Measurements from ENCODE around the gene WRAP53. TPM values are rescaled to one million over a fixed set of nuclear protein-coding genes. Genes with fewer than 3 reads are reported as not detected.

The WRAP53 gene
- total RNA-seq, 4 donors from 2014 or later: 3.7 to 33.0 (median 6.0) TPM

GRCh38 chr17:7707446-7707845 lies 19.2 kb downstream of the WRAP53 start:
- Histone ChIP-seq H3K36me3 (no peaks in the 10 kb centered on the region), H3K9me3 (no peaks in the 10 kb centered on the region), H3K27me3 (peaks cover 65% of the 10 kb centered on the region), H3K4me1 (peaks cover 9 to 20% (median 12%) of the 10 kb centered on the region in 4 donors), H3K27ac (no peak overlapping the region), H3K4me3 (no peak overlapping the region)
- intact Hi-C loops (cut with DNase I; ENCODE audit: low total_unique reads) (no loop called here), in situ Hi-C loops (cut with MboI; ENCODE audit: low pct_ligation_motif_present in 1 of 4, low pct_unique_long_range_greater_than_20kb in 1 of 4, low sequenced_read_pairs in 3 of 4) (no loop called here)
- 78% methylated on average over 9 of the region's 9 CpGs; no CpG with 5 or more reads in 1 of the 2 donors for WGBS, 2 donors (ENCODE audit: low coverage in 1 of 2)
- no peak for DNase-seq
- TF ChIP-seq POLR2AphosphoS5 (IDR thresholded peaks at IDR 0.05): no peak
- TF ChIP-seq POLR2A (IDR thresholded peaks at IDR 0.05): no peak
- TF ChIP-seq EP300 (IDR thresholded peaks at IDR 0.05; ENCODE audit: low read depth): no peak
- TF ChIP-seq CTCF (IDR thresholded peaks at IDR 0.05): no peak

DNA sequence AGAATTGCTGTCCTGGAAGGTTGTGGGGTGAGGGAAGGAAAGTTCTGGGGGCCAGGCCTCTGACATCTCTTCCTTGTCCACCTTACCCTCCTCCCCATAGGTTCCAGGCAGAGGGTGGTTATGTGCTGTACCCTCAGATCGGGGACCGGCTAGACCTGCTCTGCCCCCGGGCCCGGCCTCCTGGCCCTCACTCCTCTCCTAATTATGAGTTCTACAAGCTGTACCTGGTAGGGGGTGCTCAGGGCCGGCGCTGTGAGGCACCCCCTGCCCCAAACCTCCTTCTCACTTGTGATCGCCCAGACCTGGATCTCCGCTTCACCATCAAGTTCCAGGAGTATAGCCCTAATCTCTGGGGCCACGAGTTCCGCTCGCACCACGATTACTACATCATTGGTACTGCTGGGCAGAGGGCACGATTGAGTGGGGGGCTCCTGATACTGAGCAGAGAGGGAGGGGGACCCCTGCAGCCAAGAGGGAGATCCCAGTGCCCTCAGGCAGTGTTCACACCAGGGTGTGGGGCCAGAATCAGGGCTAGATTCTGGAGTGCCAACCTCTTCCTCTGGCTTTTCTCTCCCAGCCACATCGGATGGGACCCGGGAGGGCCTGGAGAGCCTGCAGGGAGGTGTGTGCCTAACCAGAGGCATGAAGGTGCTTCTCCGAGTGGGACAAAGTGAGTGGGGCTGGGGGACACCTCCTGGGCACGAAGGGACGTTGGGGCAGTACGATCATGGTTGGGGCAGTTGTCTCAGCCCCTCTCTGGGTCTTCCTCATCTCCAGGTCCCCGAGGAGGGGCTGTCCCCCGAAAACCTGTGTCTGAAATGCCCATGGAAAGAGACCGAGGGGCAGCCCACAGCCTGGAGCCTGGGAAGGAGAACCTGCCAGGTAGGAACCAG lies 19.8 kb downstream of the WRAP53 start:
- Histone ChIP-seq H3K27me3 (peaks cover 71% of the 10 kb centered on the region), H3K4me3 (no peak overlapping the region), H3K27ac (no peak overlapping the region), H3K4me1 (peaks cover 9 to 20% (median 12%) of the 10 kb centered on the region in 4 donors), H3K36me3 (no peaks in the 10 kb centered on the region), H3K9me3 (no peaks in the 10 kb centered on the region)
- DNase-seq: no peak
- WGBS, 2 donors (ENCODE audit: low coverage in 1 of 2): 71 to 83% methylated on average over 3 to 22 of the region's 22 CpGs
- in situ Hi-C loops (cut with MboI; ENCODE audit: low pct_ligation_motif_present in 1 of 4, low pct_unique_long_range_greater_than_20kb in 1 of 4, low sequenced_read_pairs in 3 of 4) (no loop called here), intact Hi-C loops (cut with DNase I; ENCODE audit: low total_unique reads) (no loop called here)
- no peak for TF ChIP-seq EP300 (IDR thresholded peaks at IDR 0.05; ENCODE audit: low read depth)
- TF ChIP-seq POLR2A (IDR thresholded peaks at IDR 0.05): no peak
- no peak for TF ChIP-seq CTCF (IDR thresholded peaks at IDR 0.05)
- TF ChIP-seq POLR2AphosphoS5 (IDR thresholded peaks at IDR 0.05): no peak

DNA sequence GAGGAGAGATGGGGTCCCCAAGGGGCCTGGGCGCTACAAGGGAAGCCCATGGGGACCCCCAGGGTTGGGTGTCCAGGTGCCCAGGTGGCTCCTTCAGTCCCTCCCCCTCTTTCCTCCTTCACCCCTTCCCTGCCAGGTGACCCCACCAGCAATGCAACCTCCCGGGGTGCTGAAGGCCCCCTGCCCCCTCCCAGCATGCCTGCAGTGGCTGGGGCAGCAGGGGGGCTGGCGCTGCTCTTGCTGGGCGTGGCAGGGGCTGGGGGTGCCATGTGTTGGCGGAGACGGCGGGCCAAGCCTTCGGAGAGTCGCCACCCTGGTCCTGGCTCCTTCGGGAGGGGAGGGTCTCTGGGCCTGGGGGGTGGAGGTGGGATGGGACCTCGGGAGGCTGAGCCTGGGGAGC lies 20.8 kb downstream of the WRAP53 start:
- intact Hi-C loops (cut with DNase I; ENCODE audit: low total_unique reads) (no loop called here), in situ Hi-C loops (cut with MboI; ENCODE audit: low pct_ligation_motif_present in 1 of 4, low pct_unique_long_range_greater_than_20kb in 1 of 4, low sequenced_read_pairs in 3 of 4) (no loop called here)
- no peak for TF ChIP-seq CTCF (IDR thresholded peaks at IDR 0.05)
- no peak for TF ChIP-seq POLR2A (IDR thresholded peaks at IDR 0.05)
- TF ChIP-seq EP300 (IDR thresholded peaks at IDR 0.05; ENCODE audit: low read depth): no peak
- TF ChIP-seq POLR2AphosphoS5 (IDR thresholded peaks at IDR 0.05): no peak
- Histone ChIP-seq H3K9me3 (no peaks in the 10 kb centered on the region), H3K27me3 (peaks cover 68% of the 10 kb centered on the region), H3K4me3 (no peak overlapping the region), H3K36me3 (no peaks in the 10 kb centered on the region), H3K27ac (no peak overlapping the region), H3K4me1 (peaks cover 9 to 20% (median 12%) of the 10 kb centered on the region in 4 donors)
- WGBS, 2 donors (ENCODE audit: low coverage in 1 of 2): 75% methylated on average over 10 of the region's 11 CpGs; no CpG with 5 or more reads in 1 of the 2 donors
- no peak for DNase-seq

GRCh38 chr17:7710301-7710700 lies 22.0 kb downstream of the WRAP53 start:
- H3K4me3 ChIP-seq: no peak overlapping the region
- in situ Hi-C loops (cut with MboI; ENCODE audit: low pct_ligation_motif_present in 1 of 4, low pct_unique_long_range_greater_than_20kb in 1 of 4, low sequenced_read_pairs in 3 of 4) (no loop called here), intact Hi-C loops (cut with DNase I; ENCODE audit: low total_unique reads) (no loop called here)
- peaks cover 0 to 7% (median 2%) of the 10 kb centered on the region in 4 donors for H3K4me1 ChIP-seq
- H3K27ac ChIP-seq: no peak overlapping the region
- no peaks in the 10 kb centered on the region for H3K9me3 ChIP-seq
- H3K36me3 ChIP-seq: no peaks in the 10 kb centered on the region
- WGBS, 2 donors (ENCODE audit: low coverage in 1 of 2): 62 to 82% methylated on average over 2 to 7 of the region's 7 CpGs
- TF ChIP-seq POLR2A (IDR thresholded peaks at IDR 0.05) (no peak), EP300 (IDR thresholded peaks at IDR 0.05; ENCODE audit: low read depth) (no peak), POLR2AphosphoS5 (IDR thresholded peaks at IDR 0.05) (no peak), CTCF (IDR thresholded peaks at IDR 0.05) (no peak)
- H3K27me3 ChIP-seq: peaks cover 67% of the 10 kb centered on the region
- no peak for DNase-seq

Measured in transverse colon (tissue), 4 donors.